HG03097 (cell line): ENCODE results near the gene GRID2IP.
"Not testable (repeated sequence)": the region's sequence is repeated elsewhere in the genome, so short reads cannot be mapped to it uniquely, and the experiment has no call there.

Source experiments
- ATAC-seq: cut with Tn5 transposase; IDR thresholded peaks from one replicate; pipeline ENCODE4 v1.9.1; 2021; ENCODE audit not compliant: unreplicated experiment, low FRiP score

Gene GRID2IP

DNA sequence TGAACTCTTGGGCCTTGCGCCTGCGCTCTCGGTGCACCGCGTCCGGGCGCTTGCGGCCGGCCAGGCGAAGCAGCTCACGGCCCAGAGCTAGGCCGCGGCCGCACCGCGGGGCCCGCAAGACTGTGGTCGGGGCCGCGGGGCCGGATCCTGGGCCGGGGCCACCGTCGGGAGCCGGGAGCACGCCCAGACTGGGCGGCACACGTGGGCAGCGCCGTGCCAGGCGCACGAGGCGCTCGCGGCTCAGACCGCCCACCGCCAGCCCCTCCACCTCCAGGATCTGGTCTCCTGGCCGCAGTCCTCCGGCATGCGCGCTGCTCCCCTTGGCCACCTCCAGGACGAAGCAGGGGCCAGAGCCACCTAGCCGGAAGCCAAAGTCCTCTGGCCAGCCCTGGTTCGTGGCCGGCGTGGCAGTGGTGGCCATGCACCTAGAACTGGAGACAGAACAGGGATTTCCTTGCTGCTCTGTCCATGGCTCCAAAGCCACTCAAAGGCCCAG lies at the start of gene GRID2IP:
Gene GRID2IP, minus strand, starts transcription at position 446 of the 496 bp plus-strand sequence. Its CDS starts 25 bp downstream, at position 421.
- ATAC-seq = no peak

DNA sequence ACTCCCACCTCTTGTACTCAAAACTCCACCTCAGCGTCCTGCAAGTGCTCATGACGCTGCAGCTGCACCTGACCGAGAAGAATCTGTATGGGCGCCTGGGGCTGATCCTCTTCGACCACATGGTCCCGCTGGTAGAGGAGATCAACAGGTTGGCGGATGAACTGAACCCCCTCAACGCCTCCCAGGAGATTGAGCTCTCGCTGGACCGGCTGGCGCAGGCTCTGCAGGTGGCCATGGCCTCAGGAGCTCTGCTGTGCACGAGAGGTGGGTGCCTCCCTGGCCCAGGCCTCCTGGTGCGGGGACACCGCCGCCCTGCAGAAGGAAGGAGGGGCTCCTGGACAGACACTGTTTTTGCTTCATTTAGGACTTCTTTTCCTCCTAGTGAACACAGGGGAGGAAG lies 48.8 kb upstream of the GRID2IP start:
- no peak for ATAC-seq

DNA sequence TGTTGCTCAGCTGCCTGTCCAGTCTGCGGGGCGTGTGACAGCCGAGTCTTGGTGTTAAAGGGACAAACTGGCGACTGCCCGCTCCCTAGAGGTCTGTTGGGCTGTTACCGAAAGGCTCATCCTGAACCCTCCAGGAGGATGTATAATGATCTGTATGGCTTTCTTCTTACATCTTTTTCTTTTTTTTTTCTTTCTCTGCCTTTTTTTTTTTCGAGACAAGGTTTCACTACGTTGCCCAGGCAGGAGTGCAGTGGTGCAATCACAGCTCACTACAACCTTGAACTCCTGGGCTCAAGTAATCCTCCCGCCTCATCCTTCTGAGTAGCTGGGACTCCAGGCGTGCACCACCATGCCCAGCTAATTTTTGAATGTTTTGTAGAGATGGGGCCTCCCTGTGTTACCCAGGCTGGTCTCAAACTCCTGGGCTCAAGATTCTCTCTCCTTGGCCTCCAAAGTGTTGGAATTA lies 39.4 kb upstream of the GRID2IP start:
- ATAC-seq = peak; percentile 10

DNA sequence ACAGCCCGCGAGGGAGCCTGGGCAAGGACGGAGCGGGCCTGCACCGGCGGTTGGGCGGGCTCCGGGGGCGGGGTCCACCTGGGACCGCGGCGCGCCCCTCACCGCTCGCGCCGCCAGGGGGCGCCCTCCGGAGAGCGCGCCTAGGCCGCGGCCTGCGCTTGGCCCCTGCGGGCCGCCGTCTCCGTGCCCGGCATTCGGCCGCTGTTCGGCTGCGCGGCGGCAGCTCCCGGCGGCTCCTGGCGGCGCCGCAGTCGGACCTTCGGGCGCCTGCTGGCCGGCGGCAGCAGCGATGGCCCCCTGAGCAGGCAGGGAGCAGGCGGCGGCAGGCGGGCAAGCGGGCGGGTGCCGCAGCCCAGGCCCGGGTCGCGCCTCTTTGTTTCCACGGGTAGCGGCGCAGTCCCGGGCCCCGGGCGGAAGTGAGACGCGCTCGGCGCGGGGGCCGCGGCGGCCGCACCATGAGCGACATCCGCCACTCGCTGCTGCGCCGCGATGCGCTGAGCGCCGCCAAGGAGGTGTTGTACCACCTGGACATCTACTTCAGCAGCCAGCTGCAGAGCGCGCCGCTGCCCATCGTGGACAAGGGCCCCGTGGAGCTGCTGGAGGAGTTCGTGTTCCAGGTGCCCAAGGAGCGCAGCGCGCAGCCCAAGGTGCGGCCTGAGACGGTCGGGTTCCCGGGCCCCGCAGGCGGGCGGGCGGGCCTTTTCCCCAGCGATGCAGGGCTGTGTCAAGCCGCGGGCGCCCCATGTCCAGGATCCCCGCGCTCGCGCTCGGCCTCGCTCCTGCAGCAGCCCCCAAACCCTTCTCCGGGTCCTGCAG lies 38.8 kb upstream of the GRID2IP start, which contains the start of gene INTS15:
Gene INTS15, plus strand, starts transcription at position 193 of the 816 bp plus-strand sequence. Its CDS starts 263 bp downstream, at position 456.
- ATAC-seq = peak; percentile 83

DNA sequence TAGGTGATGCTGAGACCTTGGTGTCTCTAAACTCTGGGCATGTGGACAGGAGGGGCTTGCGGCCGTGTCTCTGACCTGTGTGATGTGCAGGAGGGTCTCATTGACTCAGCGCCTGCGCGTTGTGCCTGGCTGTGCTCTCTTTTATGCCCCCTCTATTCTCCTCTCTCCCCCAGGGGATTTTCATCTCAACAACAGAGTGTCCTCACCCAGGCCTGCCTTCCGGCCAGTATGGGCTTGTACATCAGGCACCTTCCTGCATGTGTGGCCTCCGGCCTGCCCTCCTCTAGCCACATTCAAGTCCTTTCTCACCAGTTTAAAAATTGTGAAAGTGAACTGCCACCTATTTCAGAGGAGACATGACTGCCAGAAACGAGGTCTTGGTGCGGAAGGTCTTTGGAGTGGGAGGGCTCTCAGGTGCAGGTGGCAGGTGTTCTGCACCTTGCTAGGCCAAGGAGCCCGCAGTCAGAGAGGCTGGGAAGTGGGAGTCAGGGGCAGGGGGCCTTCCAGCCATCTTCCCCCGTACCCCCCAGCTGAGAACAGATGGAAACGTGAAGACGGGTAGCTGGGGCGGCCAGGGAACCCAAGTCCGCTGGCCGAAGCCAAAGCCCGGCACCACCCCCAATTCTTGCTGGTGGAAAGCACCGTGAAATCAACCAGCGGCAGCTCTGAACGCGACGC lies 38.0 kb upstream of the GRID2IP start:
- ATAC-seq = no peak

DNA sequence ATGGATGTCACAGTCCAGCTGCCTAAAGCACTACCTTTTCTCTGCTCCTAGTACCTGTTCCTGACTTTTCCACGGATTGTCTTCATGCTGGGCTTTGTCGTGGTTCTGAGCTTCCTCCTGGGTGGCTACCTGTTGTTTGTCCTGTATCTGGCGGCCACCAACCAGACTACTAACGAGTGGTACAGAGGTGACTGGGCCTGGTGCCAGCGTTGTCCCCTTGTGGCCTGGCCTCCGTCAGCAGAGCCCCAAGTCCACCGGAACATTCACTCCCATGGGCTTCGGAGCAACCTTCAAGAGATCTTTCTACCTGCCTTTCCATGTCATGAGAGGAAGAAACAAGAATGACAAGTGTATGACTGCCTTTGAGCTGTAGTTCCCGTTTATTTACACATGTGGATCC lies 37.3 kb upstream of the GRID2IP start:
- no peak for ATAC-seq

DNA sequence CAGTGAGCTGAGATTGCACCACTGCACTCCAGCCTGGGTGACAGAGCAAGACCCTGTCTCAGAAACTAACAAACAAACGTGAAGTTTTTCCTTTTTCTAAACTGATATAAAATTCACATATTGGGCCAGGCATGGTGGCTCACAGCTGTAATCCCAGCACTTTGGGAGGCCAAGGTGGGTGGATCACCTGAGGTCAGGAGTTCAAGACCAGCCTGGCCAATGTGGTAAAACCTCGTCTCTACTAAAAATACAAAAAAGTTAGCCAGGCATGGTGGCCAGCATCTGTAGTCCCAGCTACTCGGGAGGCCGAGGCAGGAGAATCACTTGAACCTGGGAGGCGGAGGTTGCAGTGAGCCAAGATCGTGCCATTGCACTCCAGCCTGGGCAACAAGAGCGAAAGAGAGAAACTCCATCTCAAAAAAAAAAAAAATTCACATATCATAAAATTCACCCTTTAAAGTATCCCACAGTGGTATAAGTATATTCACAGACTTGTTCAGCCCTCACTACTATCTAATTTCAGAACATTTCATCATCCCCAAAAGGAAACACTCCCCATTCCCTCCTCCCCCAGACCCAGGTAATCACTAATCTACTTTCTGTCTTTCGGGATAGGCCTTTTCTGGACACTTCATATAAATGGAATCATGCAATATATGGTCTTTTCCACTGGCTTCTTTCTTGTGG lies 34.6 kb upstream of the GRID2IP start:
- not testable (repeated sequence) for ATAC-seq

DNA sequence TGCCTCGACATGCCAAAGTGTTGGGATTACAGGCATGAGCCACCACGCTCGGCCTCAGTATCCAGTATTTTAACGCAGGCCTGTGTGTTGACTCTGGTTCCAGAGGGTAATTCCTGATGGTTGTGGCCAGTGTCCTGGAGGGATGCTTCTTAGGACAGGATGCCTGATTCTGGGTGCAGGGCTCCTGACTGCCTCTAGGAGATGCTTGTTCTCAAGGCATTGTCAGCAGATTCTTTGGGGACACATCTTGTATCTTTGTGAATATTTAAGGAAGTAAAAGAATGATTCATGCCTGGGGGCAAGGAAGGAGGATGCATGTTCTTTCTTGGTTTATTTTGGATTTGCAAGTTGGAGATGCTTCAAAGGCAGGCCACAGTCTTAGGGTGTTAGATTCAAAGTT lies 28.2 kb upstream of the GRID2IP start:
- no peak for ATAC-seq

DNA sequence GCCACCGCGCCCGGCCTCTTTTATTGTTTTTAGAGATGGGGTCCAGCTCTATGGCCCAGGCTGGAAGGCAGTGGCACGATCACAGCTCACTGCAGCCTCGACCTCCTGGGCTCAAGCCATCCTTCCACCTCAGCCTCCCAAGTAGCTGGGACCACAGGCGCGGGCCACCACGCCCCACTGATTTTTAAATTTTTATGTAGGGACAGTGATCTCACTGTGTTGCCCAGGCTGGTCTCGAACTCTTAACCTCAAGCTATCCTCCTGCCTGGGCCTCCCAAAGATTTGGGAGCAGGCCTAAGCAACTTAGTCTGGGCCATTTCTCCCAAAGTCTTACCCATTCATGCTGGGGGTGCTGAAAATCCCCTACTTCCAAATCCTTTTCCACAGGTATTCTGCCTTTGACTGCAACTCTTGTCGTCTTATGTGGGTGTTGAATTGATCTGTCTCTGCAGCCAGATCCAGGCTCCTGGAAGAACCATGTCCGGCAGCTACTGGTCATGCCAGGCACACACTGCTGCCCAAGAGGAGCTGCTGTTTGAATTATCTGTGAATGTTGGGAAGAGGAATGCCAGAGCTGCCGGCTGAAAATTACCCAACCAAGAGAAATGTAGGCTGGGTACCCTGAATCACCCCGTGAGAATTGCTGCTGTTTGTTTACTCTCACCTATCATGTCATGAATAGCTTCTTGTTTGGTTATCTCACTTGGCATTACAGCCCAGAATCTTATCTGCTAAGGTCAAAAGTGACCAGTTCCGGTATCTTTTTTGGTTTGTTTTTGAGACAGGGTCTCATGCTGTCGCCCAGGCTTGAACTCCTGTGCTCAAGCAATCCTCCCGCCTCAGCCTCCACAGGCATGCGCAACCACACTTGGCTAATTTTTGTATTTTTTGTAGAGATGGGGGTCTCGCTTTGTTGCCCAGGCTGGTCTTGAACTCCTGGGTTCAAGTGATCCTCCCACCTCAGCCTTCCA lies 27.1 kb upstream of the GRID2IP start:
- no peak for ATAC-seq

DNA sequence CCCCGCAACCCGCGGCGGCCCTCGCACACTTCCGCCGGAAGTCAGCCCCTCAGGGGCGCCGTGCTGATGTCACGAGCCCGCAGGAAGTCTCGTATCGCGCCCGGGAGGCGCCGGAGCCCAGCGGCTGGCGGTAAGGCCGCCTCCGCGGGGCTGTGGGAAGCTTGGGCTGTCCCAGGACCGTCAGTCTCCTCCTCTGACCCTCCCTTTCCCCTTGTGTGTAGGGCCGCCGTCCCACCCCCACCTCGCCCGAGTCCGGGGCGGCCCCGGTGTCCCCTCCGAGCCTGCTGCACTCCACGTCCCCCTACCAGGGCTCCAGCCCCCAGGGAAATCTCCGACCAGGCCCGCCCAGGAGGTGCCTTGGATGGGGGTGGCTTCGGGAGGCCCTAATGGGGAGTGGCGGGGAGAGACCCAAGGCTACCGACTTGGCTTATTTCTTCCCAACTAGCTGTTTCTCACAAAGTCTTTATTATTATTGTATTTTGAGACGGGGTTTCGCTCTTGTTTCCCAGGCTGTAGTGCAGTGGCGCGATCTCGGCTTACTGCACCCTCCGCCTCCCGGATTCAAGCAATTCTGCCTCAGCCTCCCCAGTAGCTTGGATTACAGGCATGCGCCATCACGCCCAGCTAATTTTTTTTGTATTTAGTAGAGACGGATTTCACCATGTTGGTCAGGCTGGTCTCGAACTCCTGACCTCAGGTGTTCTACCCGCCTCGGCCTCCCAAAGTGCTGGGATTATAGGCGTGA lies 26.3 kb upstream of the GRID2IP start, which contains the start of gene ZDHHC4:
Gene ZDHHC4, plus strand, starts transcription at position 86 of the 745 bp plus-strand sequence. CDS start 3,108 bp downstream, outside the sequence.
- peak; percentile 93 for ATAC-seq

DNA sequence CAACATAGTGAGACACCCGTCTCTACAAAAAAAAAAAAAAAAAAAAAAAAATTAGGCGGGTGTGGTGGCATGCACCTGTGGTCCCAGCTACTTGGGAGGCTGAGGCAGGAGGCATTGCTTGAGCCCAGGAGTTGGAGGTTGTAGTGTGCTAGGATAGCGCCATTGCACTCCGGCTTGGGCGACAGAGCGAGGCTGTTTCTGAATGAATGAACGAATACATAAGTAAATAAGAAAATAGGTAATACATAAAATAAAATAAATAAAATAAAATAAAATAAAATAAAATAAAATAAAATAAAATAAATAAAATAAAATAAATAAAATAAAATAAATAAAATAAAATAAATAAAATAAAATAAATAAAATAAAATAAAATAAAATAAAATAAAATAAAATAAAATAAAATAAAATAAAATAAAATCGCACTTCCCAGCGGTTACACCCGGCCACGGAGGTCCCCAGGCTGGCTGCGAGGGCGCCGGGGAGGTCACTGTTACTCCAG lies 25.7 kb upstream of the GRID2IP start:
- ATAC-seq = not testable (repeated sequence)

DNA sequence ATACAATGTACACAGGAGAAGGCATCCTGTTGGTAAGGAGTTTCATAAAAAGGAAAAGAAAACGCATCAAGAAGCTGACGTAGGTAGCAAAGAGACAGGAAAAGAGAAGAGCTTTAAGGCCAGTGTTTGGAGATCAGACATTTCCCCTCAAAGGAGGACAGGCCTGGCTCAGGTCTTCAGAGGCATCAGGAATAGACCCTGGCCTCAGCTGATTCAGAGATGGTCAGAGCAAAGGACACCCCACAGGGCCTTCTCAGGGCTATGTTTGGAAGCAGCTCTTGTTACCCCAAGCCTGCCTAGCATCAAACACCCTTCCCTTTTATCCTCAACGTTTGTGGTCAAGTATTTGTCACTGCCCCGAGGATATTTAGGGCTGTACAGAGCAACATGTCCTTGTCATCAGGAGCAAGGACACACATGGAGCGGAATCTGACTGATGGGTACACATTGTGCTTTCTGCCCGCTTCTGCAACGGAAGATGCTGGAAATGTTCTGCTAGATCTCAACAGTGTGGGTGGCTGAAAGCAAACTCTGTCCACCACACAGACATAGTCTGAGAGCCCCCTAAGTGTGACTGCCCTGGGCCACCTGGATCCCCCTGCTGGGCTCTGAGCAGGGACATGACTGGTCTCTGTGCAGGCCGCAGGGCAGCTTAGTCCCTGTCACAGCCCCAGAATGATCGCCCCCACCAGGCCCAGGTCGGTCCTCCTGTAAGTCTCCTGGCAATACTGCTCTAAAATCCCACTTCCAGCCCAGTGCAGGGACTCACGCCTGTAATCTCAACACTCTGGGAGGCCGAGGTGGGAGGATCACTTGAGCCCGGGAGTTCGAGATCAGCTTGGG lies 25.0 kb upstream of the GRID2IP start:
- ATAC-seq = no peak

DNA sequence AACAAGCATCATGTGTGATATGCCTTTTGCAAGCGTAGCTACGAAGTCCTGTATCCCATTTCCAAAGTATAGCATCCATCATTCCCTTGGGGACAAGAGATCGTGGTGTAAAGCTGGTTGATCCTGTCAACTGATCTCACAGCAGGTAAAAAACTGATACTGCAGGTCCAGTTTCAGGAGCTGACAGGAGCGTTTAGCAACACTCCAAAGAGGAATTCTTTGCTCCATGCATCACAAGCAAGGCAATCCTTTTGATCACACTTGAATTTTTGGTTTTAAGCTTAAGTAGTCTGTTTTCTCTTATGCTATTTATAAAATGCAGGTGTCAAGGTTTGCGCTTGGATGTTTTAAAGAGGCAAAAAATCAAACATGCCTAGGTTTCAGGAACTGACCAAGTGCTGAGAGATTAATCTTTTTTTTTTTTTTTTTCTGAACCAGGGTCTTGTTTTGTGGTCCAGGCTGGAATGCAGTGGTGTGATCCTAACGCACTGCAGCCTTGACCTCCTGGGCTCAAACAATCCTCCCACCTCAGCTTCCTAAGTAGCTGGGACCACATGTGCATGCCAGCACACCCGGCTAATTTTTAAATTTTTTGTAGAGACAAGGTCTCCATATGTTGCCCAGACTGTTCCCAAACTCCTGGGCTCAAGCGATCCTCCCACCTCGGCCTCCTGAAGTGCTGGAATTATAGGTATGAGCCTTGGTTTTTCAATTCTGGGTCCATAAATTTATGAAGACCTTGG lies 24.2 kb upstream of the GRID2IP start:
- no peak for ATAC-seq

DNA sequence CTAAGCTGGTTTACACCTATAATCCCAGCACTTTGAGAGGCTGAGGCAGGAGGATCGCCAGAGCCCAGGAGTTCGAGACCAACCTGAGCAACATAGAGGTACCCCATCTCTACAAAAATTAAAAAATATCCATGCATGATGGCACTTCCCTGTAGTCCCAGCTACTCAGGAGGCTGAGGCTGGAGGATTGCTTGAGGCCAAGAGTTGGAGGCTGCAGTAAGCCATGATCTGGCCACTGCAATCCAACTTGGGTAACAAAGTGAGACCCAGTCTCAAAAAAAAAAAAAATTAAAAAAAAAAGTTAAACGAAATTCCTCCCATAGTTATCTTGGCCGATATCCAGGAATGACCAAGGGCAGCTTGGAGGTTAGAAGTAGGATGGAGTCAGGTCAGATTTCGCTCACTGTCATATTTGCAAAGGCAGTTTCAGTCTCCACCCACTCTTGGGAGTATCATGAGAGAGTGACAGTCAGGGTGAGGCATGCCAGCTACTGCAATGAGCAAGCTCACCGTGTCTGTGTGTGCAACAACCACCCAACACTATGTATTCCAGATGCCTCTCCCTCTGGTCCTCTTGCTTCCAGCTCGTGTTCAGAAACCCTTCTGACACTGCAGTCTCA lies 20.0 kb upstream of the GRID2IP start:
- ATAC-seq = no peak

DNA sequence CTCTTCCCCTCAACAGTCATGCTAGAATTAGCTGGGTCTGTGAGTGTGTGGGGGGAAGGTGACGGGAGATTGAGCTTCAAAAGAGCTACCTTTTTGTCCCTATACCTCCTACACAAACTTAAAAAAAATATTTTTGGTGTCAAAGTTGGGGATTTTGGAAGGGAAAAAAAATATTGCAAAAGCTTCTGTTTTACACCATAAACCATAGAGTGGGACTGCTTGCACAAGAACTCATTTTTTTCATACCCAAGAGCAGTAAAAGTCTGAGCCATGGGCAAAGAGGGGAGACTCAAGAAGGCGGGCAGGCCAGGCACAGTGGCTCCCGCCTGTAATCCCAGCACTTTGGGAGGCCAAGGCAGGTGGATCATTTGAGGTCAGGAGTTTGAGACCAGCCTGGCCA lies 16.6 kb upstream of the GRID2IP start:
- ATAC-seq = no peak

DNA sequence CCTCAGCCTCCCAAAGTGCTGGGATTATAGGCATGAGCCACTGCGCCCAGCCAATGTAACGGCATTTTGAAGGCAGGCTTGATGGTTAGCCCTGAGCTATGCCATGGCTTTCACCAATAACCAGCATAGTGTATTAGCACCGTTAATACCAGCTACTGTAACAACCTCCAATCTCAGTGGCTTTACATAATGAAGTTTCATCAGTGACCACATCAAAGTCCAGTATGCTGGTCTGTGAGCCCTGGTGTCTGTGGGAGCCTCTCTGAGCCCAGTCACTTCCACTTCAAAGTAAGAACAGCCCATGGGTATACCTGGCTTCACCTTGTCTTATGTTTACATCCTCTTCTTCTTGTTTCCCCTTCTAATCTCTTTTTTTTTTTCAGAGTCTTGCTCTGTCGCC lies 14.4 kb upstream of the GRID2IP start:
- no peak for ATAC-seq
